Measurements from ENCODE around the gene HOXD10.

GRCh38 chr2:176114120-176114929 lies 2.3 kb upstream of the HOXD10 start:
- TF ChIP-seq CTCF (IDR thresholded peaks at IDR 0.05; ENCODE audit: low read length) (no peak), EZH2 (optimal IDR thresholded peaks at IDR 0.05; ENCODE audit: low read depth, low read length) (no peak), EZH2phosphoT487 (IDR thresholded peaks at IDR 0.05; ENCODE audit: low read length) (no peak)
